Transverse colon (tissue), 4 donors: ENCODE measurements around the gene RMDN2.

Source experiments
- CTCF ChIP-seq, 5 experiments: fragments of 200-600 bp in 3 of 5; fragments of 450-650 bp in 2 of 5; sonication (generic) in 3 of 5; IDR thresholded peaks; 1 replicate in 2 of 5; 2 replicates in 3 of 5; pipeline ENCODE4 v1.5.1; 2016 to 2017; ENCODE audit warnings: antibody characterized with exemption in 5 of 5, inconsistent platforms in 3 of 5, mild to moderate bottlenecking in 2 of 5, moderate library complexity in 1 of 5
- EP300 ChIP-seq: sonication (generic); formaldehyde crosslinking; IDR thresholded peaks from one replicate; pipeline ENCODE4 v1.6.1; 2017; ENCODE audit warnings: antibody characterized with exemption, low read depth
- POLR2A ChIP-seq: fragments of 450-650 bp; IDR thresholded peaks from one replicate; pipeline ENCODE4 v1.6.1; 2016; ENCODE audit warnings: antibody characterized with exemption, mild to moderate bottlenecking, moderate library complexity
- POLR2AphosphoS5 ChIP-seq, 3 donors: sonication (generic); formaldehyde crosslinking; IDR thresholded peaks; one replicate each; pipeline ENCODE4 v1.6.1; 2016; ENCODE audit warnings: antibody characterized with exemption in 3 of 3

- no peak for TF ChIP-seq CTCF (IDR thresholded peaks at IDR 0.05)
- no peak for TF ChIP-seq POLR2A
- no peak for TF ChIP-seq EP300
- no peak for TF ChIP-seq POLR2AphosphoS5 (IDR thresholded peaks at IDR 0.05)
Measured at GRCh38 chr2:37914340-37914739, 10.7 kb upstream of the RMDN2 start.
